Karpas-422 (cell line): ENCODE results near the gene NSUN4. TPM values are rescaled to one million over a fixed set of nuclear protein-coding genes. Genes with fewer than 3 reads are reported as not detected.
A peak's percentile ranks its signal among the peaks of the same experiment; 100 is the strongest.
"Not testable (repeated sequence)": the region's sequence is repeated elsewhere in the genome, so short reads cannot be mapped to it uniquely, and the experiment has no call there.

ENCODE experiments used
- DNase-seq: peaks from one replicate; pipeline ENCODE4 v3.0.0-alpha.2; 2015
- H2AFZ ChIP-seq: fragments of 200-600 bp; sonication (generic); 2 replicates; pipeline ENCODE4 v1.6.1; 2014; ENCODE audit warnings: antibody characterized with exemption, low read length, mixed read lengths
- H3K27ac ChIP-seq: fragments of 200-600 bp; sonication (generic); 2 replicates; pipeline ENCODE4 v1.5.1; 2014; ENCODE audit warnings: mild to moderate bottlenecking, low read length, moderate library complexity
- H3K27me3 ChIP-seq: fragments of 200-600 bp; sonication (generic); 2 replicates; pipeline ENCODE4 v1.6.1; 2014; ENCODE audit warnings: low read length, mixed read lengths
- H3K36me3 ChIP-seq: fragments of 200-600 bp; sonication (generic); 2 replicates; pipeline ENCODE4 v1.6.1; 2014; ENCODE audit warnings: low read length, mixed read lengths; ENCODE audit not compliant: insufficient read depth
- H3K4me1 ChIP-seq: fragments of 200-600 bp; sonication (generic); 2 replicates; pipeline ENCODE4 v1.6.1; 2014; ENCODE audit warnings: mild to moderate bottlenecking, low read length, mixed read lengths
- H3K4me2 ChIP-seq: fragments of 200-600 bp; sonication (generic); 2 replicates; pipeline ENCODE4 v1.6.1; 2014; ENCODE audit warnings: low read length, low read depth, mild to moderate bottlenecking; ENCODE audit not compliant: poor library complexity, severe bottlenecking
- H3K4me3 ChIP-seq: fragments of 200-600 bp; sonication (generic); 2 replicates; pipeline ENCODE4 v1.5.1; 2014; ENCODE audit warnings: mild to moderate bottlenecking, antibody characterized with exemption, low read length, mixed read lengths
- H3K79me2 ChIP-seq: fragments of 200-600 bp; sonication (generic); 2 replicates; pipeline ENCODE4 v1.6.1; 2014; ENCODE audit warnings: mild to moderate bottlenecking, low read length, mixed read lengths
- H3K9ac ChIP-seq: fragments of 200-600 bp; sonication (generic); 2 replicates; pipeline ENCODE4 v1.6.0; 2014; ENCODE audit warnings: low read length
- H3K9me2 ChIP-seq: fragments of 200-600 bp; sonication (generic), shearing (Covaris generic); replicated peaks from 2 replicates; pipeline ENCODE4 v1.6.0; 2014; ENCODE audit warnings: mild to moderate bottlenecking, low read length, moderate library complexity; ENCODE audit not compliant: insufficient read depth
- H3K9me3 ChIP-seq: fragments of 300-700, 200-600 bp; sonication (generic); 2 replicates; pipeline ENCODE4 v1.6.1; 2014; ENCODE audit warnings: low read length, mixed read lengths
- H4K20me1 ChIP-seq: fragments of 200-600 bp; sonication (generic); 2 replicates; pipeline ENCODE4 v1.6.1; 2014; ENCODE audit warnings: mild to moderate bottlenecking, antibody characterized with exemption, low read length, low read depth; ENCODE audit not compliant: insufficient read depth
- total RNA-seq: library from RNA; depleted of rRNA; stranded (reverse); fragments of >200 nt; shearing (Covaris generic); gene quantifications from 2 replicates; pipeline ENCODE4 v1.2.3, GENCODE V29; 2014; ENCODE audit warnings: low replicate concordance

Gene NSUN4
- total RNA-seq, 1 experiment from 2014 or later = 15.9 TPM

GRCh38 chr1:46333300-46334029, 7.1 kb upstream of the NSUN4 start:
- H3K4me1 ChIP-seq = peaks cover 33% of the 10 kb centered on the region
- 0 out of 2 replicates have a peak overlapping the region, but pooled peaks have one; percentile 42 for H3K9ac ChIP-seq
- no peaks in the 10 kb centered on the region for H3K79me2 ChIP-seq
- no peak overlapping the region for H2AFZ ChIP-seq
- H4K20me1 ChIP-seq = no peaks in the 10 kb centered on the region
- no peaks in the 10 kb centered on the region for H3K36me3 ChIP-seq
- no peaks in the 10 kb centered on the region for H3K9me2 ChIP-seq
- H3K9me3 ChIP-seq = no peaks in the 10 kb centered on the region
- H3K27me3 ChIP-seq = 0 out of 2 replicates have a peak, but pooled peaks cover 2% of the 10 kb centered on the region
- DNase-seq = peak; percentile 95
- H3K4me3 ChIP-seq = peak overlapping the region; percentile 30; the same call in 1 of the 2 replicates
- no peak overlapping the region for H3K27ac ChIP-seq
- peak overlapping the region; percentile 61 for H3K4me2 ChIP-seq

- Histone ChIP-seq H3K4me2 (peak overlapping the region; percentile 61), H3K4me3 (peak overlapping the region; percentile 30; the same call in 1 of the 2 replicates), H3K9ac (0 out of 2 replicates have a peak overlapping the region, but pooled peaks have one; percentile 42), H3K27ac (no peak overlapping the region), H3K79me2 (no peaks in the 10 kb centered on the region), H3K4me1 (peaks cover 33% of the 10 kb centered on the region), H3K27me3 (0 out of 2 replicates have a peak, but pooled peaks cover 2% of the 10 kb centered on the region), H4K20me1 (no peaks in the 10 kb centered on the region), H3K9me2 (no peaks in the 10 kb centered on the region), H2AFZ (no peak overlapping the region), H3K9me3 (no peaks in the 10 kb centered on the region), H3K36me3 (no peaks in the 10 kb centered on the region)
- DNase-seq = no peak
Observed at GRCh38 chr1:46334030-46334384, 6.6 kb upstream of the NSUN4 start.

- Histone ChIP-seq H3K9me3 (no peaks in the 10 kb centered on the region), H3K4me1 (peaks cover 41% of the 10 kb centered on the region), H3K4me3 (no peak overlapping the region), H3K79me2 (no peaks in the 10 kb centered on the region), H3K9ac (no peak overlapping the region), H4K20me1 (no peaks in the 10 kb centered on the region), H2AFZ (no peak overlapping the region), H3K27ac (no peak overlapping the region), H3K27me3 (0 out of 2 replicates have a peak, but pooled peaks cover 2% of the 10 kb centered on the region), H3K36me3 (no peaks in the 10 kb centered on the region), H3K9me2 (no peaks in the 10 kb centered on the region), H3K4me2 (no peak overlapping the region)
- DNase-seq = no peak
Observed at GRCh38 chr1:46335081-46335480, 5.5 kb upstream of the NSUN4 start.

GRCh38 chr1:46337409-46337808, 3.2 kb upstream of the NSUN4 start:
- H3K27ac ChIP-seq, H2AFZ ChIP-seq, DNase-seq, H3K9ac ChIP-seq, H3K9me2 ChIP-seq, H4K20me1 ChIP-seq, H3K36me3 ChIP-seq, H3K27me3 ChIP-seq, H3K9me3 ChIP-seq, H3K4me3 ChIP-seq, H3K4me2 ChIP-seq: not testable (repeated sequence)
- Histone ChIP-seq H3K79me2 (peaks cover 18% of the 10 kb centered on the region), H3K4me1 (peaks cover 47% of the 10 kb centered on the region)

- Histone ChIP-seq H3K27me3 (no peaks in the 10 kb centered on the region), H2AFZ (peak overlapping the region; percentile 82; the same call in 1 of the 2 replicates), H4K20me1 (peaks cover 7% of the 10 kb centered on the region; the same call in 1 of the 2 replicates), H3K9ac (peak overlapping the region; percentile 97), H3K36me3 (peaks cover 3% of the 10 kb centered on the region; the same call in 1 of the 2 replicates), H3K9me2 (no peaks in the 10 kb centered on the region), H3K4me3 (peak overlapping the region; percentile 82), H3K79me2 (peaks cover 26% of the 10 kb centered on the region), H3K9me3 (no peaks in the 10 kb centered on the region), H3K4me1 (peaks cover 24% of the 10 kb centered on the region), H3K4me2 (peak overlapping the region; percentile 90), H3K27ac (no peak overlapping the region; the same call in 1 of the 2 replicates)
- DNase-seq = no peak
Observed at GRCh38 chr1:46341222-46342083, 846 bp downstream of the NSUN4 start.

GRCh38 chr1:46342084-46342656, 1.6 kb downstream of the NSUN4 start:
- no peaks in the 10 kb centered on the region for H3K27me3 ChIP-seq
- H3K9me3 ChIP-seq = no peaks in the 10 kb centered on the region
- peak overlapping the region; percentile 97; the same call in 1 of the 2 replicates for H3K9ac ChIP-seq
- H3K4me1 ChIP-seq = peaks cover 24% of the 10 kb centered on the region
- H3K79me2 ChIP-seq = peaks cover 26% of the 10 kb centered on the region
- peak overlapping the region; percentile 90 for H3K4me2 ChIP-seq
- no peak overlapping the region for H3K27ac ChIP-seq
- peaks cover 5% of the 10 kb centered on the region; the same call in 1 of the 2 replicates for H3K36me3 ChIP-seq
- H3K9me2 ChIP-seq = no peaks in the 10 kb centered on the region
- peak; percentile 58 for DNase-seq
- H2AFZ ChIP-seq = no peak overlapping the region
- H3K4me3 ChIP-seq = peak overlapping the region; percentile 82; the same call in 1 of the 2 replicates
- peaks cover 7% of the 10 kb centered on the region; the same call in 1 of the 2 replicates for H4K20me1 ChIP-seq

GRCh38 chr1:46342677-46343350, 2.2 kb downstream of the NSUN4 start:
- Histone ChIP-seq H2AFZ (no peak overlapping the region), H3K4me3 (no peak overlapping the region), H3K4me1 (peaks cover 24% of the 10 kb centered on the region), H3K9me3 (no peaks in the 10 kb centered on the region), H3K79me2 (peaks cover 26% of the 10 kb centered on the region), H3K4me2 (no peak overlapping the region), H3K9me2 (no peaks in the 10 kb centered on the region), H4K20me1 (peaks cover 7% of the 10 kb centered on the region; the same call in 1 of the 2 replicates), H3K27me3 (no peaks in the 10 kb centered on the region), H3K9ac (no peak overlapping the region), H3K27ac (no peak overlapping the region), H3K36me3 (peaks cover 9% of the 10 kb centered on the region; the same call in 1 of the 2 replicates)
- peak; percentile 32 for DNase-seq
